ENCODE measurements around the gene PAWR. TPM values are rescaled to one million over a fixed set of nuclear protein-coding genes. Genes with fewer than 3 reads are reported as not detected.

Gene PAWR
- total RNA-seq, 1 experiment from 2014 or later: 176 TPM

DNA sequence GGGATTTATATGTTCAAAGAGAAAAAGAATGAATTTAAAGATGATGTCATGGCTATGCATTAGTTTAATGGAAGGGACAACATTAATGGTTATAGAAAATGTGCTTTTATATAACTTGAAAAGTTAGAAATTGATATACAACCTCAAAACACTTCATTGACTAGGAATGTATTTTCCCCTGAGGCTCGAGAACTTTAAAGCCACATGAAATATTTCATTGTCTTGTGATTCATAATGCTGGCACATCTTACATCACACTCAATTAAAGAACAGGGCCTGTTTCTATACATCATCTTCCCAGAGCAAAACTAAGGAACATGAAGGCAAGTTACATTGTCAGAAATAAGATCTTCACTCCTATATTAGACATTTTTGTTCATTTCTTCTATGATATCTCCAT is 35.2 kb upstream of the PAWR start:
- no peak overlapping the region for H3K14ac ChIP-seq (ENCODE audit: insufficient read depth, low read length)
- H3K4me1 Mint-ChIP-seq: no peaks in the 10 kb centered on the region
- no peak overlapping the region for H3K4ac ChIP-seq (ENCODE audit: low read depth, low read length)
- H3K27ac Mint-ChIP-seq: no peak overlapping the region
- H3K4me3 Mint-ChIP-seq: no peak overlapping the region
- no peak overlapping the region for H3K4me2 ChIP-seq (ENCODE audit: insufficient read depth, insufficient read length, low read length)
- no peak overlapping the region for H2BK5ac ChIP-seq (ENCODE audit: insufficient read length, low read length)
- H3K27ac ChIP-seq (ENCODE audit: insufficient read length, low read depth, low read length): no peak overlapping the region
- H2BK120ac ChIP-seq (ENCODE audit: low read depth, low read length, poor library complexity, severe bottlenecking): no peak overlapping the region
- H2AK5ac ChIP-seq (ENCODE audit: insufficient read length, low read length): no peak overlapping the region
- DNase-seq: no peak
- no peaks in the 10 kb centered on the region for H3K79me2 ChIP-seq (ENCODE audit: insufficient read depth, low read length)
- H4K20me1 ChIP-seq (ENCODE audit: control insufficient read depth, insufficient read depth, insufficient read length): no peaks in the 10 kb centered on the region
- H4K5ac ChIP-seq (ENCODE audit: insufficient read length, low read depth, low read length): no peak overlapping the region
- no peaks in the 10 kb centered on the region for H3K4me1 ChIP-seq (ENCODE audit: insufficient read depth, low read length)
- no CpG with 5 or more reads among the region's 1 CpG for WGBS (ENCODE audit: extremely low coverage, insufficient read length, low lambda C conversion rate)
- H3K18ac ChIP-seq (ENCODE audit: insufficient read length, low read depth, low read length): no peak overlapping the region
- H2AFZ ChIP-seq (ENCODE audit: low read length): no peak overlapping the region
- no peaks in the 10 kb centered on the region for H3K36me3 Mint-ChIP-seq (ENCODE audit: insufficient read depth in 1 of 3, low read depth in 3 of 3)
- TF ChIP-seq, protein P1, sequence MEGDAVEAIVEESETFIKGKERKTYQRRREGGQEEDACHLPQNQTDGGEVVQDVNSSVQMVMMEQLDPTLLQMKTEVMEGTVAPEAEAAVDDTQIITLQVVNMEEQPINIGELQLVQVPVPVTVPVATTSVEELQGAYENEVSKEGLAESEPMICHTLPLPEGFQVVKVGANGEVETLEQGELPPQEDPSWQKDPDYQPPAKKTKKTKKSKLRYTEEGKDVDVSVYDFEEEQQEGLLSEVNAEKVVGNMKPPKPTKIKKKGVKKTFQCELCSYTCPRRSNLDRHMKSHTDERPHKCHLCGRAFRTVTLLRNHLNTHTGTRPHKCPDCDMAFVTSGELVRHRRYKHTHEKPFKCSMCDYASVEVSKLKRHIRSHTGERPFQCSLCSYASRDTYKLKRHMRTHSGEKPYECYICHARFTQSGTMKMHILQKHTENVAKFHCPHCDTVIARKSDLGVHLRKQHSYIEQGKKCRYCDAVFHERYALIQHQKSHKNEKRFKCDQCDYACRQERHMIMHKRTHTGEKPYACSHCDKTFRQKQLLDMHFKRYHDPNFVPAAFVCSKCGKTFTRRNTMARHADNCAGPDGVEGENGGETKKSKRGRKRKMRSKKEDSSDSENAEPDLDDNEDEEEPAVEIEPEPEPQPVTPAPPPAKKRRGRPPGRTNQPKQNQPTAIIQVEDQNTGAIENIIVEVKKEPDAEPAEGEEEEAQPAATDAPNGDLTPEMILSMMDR (conservative IDR thresholded peaks at IDR 0.05): no peak
- H3K9ac ChIP-seq (ENCODE audit: extremely low read depth, insufficient read length, low read length): no peak overlapping the region
- no peak overlapping the region for H3T11ph ChIP-seq (ENCODE audit: low read length)
- no peaks in the 10 kb centered on the region for H3K79me1 ChIP-seq (ENCODE audit: insufficient read depth, low read depth, low read length, poor library complexity, severe bottlenecking)
- H3K27me3 Mint-ChIP-seq (ENCODE audit: low read depth): no peaks in the 10 kb centered on the region
- H2BK20ac ChIP-seq (ENCODE audit: low read depth, low read length, poor library complexity, severe bottlenecking): no peak overlapping the region
- H3K9me3 Mint-ChIP-seq: peaks cover 0 to 1% of the 10 kb centered on the region in 2 experiments; a peak in 1 of 5 replicates
- no peak overlapping the region for H2BK12ac ChIP-seq (ENCODE audit: insufficient read length, low read depth, low read length)
- H3K23me2 ChIP-seq (ENCODE audit: insufficient read length, low read depth, low read length, poor library complexity, severe bottlenecking): no peaks in the 10 kb centered on the region
- H3K9me3 ChIP-seq (ENCODE audit: control insufficient read depth, low read depth, low read length): no peaks in the 10 kb centered on the region
- H3K27me3 ChIP-seq (ENCODE audit: insufficient read depth, low read length): no peaks in the 10 kb centered on the region
- H3K23ac ChIP-seq (ENCODE audit: insufficient read length, low read depth, low read length): no peak overlapping the region
- H3K56ac ChIP-seq (ENCODE audit: insufficient read length, low read depth, low read length): no peak overlapping the region
- no peak overlapping the region for H4K8ac ChIP-seq (replicated peaks; ENCODE audit: insufficient read length, low read depth, low read length)
- H2BK15ac ChIP-seq (ENCODE audit: low read depth, low read length): no peak overlapping the region
- H4K91ac ChIP-seq (ENCODE audit: insufficient read length, low read depth, low read length): no peak overlapping the region
